Subcutaneous abdominal adipose tissue (tissue), 5 donors: Measurements from ENCODE around the gene MEIS1.
A peak's percentile ranks its signal among the peaks of the same experiment; 100 is the strongest.

Experiments
- H3K27ac ChIP-seq: one replicate; pipeline ENCODE4 v1.7.0; 2013; ENCODE audit warnings: low read depth, mild to moderate bottlenecking, inconsistent platforms, low read length, moderate library complexity
- H3K27me3 ChIP-seq, 5 donors: one replicate each; pipeline ENCODE4 v1.7.0; 2013; ENCODE audit warnings: low read length in 5 of 5, inconsistent platforms in 1 of 5; ENCODE audit not compliant: control insufficient read depth in 5 of 5, insufficient read depth in 4 of 5
- H3K36me3 ChIP-seq, 5 donors: one replicate each; pipeline ENCODE4 v1.7.0; 2013; ENCODE audit warnings: low read length in 5 of 5; ENCODE audit not compliant: control insufficient read depth in 5 of 5, insufficient read depth in 5 of 5
- H3K4me1 ChIP-seq, 5 donors: one replicate each; pipeline ENCODE4 v1.7.0; 2013; ENCODE audit warnings: low read length in 5 of 5, mild to moderate bottlenecking in 3 of 5, moderate library complexity in 1 of 5; ENCODE audit not compliant: control insufficient read depth in 5 of 5, insufficient read depth in 5 of 5
- H3K4me3 ChIP-seq, 5 donors: one replicate each; pipeline ENCODE4 v1.7.0; 2013; ENCODE audit warnings: low read length in 5 of 5, low read depth in 1 of 5
- H3K9ac ChIP-seq, 5 donors: one replicate each; pipeline ENCODE4 v1.7.0; 2013; ENCODE audit warnings: low read length in 5 of 5, mild to moderate bottlenecking in 4 of 5, moderate library complexity in 3 of 5
- H3K9me3 ChIP-seq, 5 donors: one replicate each; pipeline ENCODE4 v1.7.0; 2013; ENCODE audit warnings: low read length in 5 of 5; ENCODE audit not compliant: control insufficient read depth in 5 of 5
- donor health status: healthy.
- donor health status: healthy.
- donor health status: healthy.
- donor health status: healthy.
- donor health status: healthy.

The MEIS1 gene

GRCh38 chr2:66464930-66465637 lies 30.2 kb downstream of the MEIS1 start:
- peaks cover 0 to 9% (median 5%) of the 10 kb centered on the region in 5 donors for H3K36me3 ChIP-seq
- no peak overlapping the region for H3K4me3 ChIP-seq
- no peak overlapping the region for H3K27ac ChIP-seq

DNA sequence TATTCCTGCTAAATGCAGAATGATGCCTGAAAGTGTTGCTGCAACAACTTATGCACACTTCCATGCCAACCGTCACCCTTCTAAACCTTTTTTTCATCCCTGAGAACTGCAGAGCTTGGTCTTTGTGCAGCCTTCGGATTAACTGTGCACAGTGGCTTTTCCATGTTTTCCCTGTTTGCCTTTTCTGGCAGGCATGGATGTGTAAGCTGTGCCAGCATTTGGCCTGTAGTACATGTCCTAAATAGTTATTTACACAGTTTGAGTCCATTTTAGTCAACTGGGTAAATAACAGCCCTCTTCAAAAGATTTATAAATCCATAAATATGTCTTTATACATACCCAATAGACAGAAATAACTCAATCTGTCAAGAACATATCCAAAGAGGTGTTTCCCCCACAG lies 31.5 kb downstream of the MEIS1 start:
- H3K27ac ChIP-seq: no peak overlapping the region
- no peaks in the 10 kb centered on the region for H3K27me3 ChIP-seq
- H3K9ac ChIP-seq: no peak overlapping the region
- H3K4me1 ChIP-seq: peaks cover 4 to 27% (median 12%) of the 10 kb centered on the region in 5 donors
- H3K36me3 ChIP-seq: peaks cover 0 to 9% (median 5%) of the 10 kb centered on the region in 5 donors
- H3K9me3 ChIP-seq: no peaks in the 10 kb centered on the region
- no peak overlapping the region for H3K4me3 ChIP-seq

More at GRCh38 chr2:66464930-66465637, 30.2 kb downstream of the MEIS1 start:
- Histone ChIP-seq H3K9ac (no peak overlapping the region), H3K4me1 (peaks cover 4 to 24% (median 11%) of the 10 kb centered on the region in 5 donors), H3K27me3 (no peaks in the 10 kb centered on the region), H3K9me3 (no peaks in the 10 kb centered on the region)

DNA sequence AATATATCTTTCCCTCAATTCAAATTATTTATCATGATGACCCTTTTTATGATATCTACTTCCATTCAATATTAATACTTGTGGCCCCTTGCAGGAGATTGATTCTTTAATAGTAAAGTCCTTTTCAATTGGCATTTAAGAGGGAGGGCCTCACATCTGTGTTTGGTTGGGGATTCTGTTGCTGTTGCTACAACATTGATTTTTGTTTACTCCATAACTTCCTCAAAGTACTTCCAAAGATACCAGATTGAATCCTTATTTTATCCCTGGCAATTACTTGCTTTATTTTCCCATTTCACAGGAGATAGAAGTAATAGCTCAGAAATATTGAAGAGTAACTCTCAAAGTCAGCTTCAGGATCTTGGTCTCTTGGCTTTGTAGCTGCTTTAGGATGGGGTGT lies 32.8 kb downstream of the MEIS1 start:
- no peak overlapping the region for H3K27ac ChIP-seq

DNA sequence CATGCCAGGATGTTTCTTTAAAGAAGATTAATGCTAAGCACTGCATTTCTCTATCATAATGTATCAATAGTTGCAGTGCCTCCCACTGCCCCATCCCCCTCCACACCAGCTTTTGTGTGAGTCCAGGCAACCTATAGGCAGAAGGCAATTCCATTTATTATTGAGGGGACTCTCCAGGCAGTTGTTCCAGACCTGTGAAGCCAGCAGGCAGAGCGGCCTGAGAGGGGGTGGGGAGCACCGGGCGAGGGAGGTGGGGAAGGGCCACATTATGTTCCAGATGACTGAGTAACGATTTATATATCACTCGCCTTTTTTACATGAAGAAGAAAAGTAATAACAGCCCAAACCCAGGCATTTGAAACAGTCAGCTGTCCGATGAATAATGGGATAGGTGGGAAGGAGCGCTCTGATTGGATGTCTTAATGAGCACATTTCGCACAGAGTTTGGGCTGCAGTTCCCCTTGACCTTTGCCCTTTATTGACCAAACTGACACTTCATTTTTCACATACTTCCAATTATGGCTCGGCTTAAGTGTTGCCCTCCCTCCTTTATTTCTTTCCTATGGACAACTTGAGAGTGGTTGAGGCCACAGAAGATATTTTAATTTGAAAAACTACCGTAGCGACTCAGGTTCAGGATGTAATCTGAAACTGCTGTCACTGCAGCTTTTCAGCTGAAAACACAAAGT lies 34.4 kb downstream of the MEIS1 start:
- Histone ChIP-seq H3K36me3 (peaks cover 0 to 7% (median 3%) of the 10 kb centered on the region in 5 donors), H3K9ac (no peak overlapping the region), H3K4me3 (no peak overlapping the region), H3K27ac (peak overlapping the region; percentile 2), H3K27me3 (no peaks in the 10 kb centered on the region), H3K4me1 (peaks cover 4 to 27% (median 12%) of the 10 kb centered on the region in 5 donors), H3K9me3 (no peaks in the 10 kb centered on the region)

More for the DNA sequence above, 32.8 kb downstream of the MEIS1 start:
- peaks cover 4 to 27% (median 12%) of the 10 kb centered on the region in 5 donors for H3K4me1 ChIP-seq
- peaks cover 0 to 9% (median 5%) of the 10 kb centered on the region in 5 donors for H3K36me3 ChIP-seq
- no peaks in the 10 kb centered on the region for H3K27me3 ChIP-seq
- H3K9me3 ChIP-seq: no peaks in the 10 kb centered on the region
- H3K4me3 ChIP-seq: no peak overlapping the region
- no peak overlapping the region for H3K9ac ChIP-seq

GRCh38 chr2:66470199-66470598 lies 35.3 kb downstream of the MEIS1 start:
- no peaks in the 10 kb centered on the region for H3K27me3 ChIP-seq
- peaks cover 0 to 7% (median 3%) of the 10 kb centered on the region in 5 donors for H3K36me3 ChIP-seq
- H3K27ac ChIP-seq: no peak overlapping the region
- no peak overlapping the region for H3K4me3 ChIP-seq
- peaks cover 4 to 27% (median 12%) of the 10 kb centered on the region in 5 donors for H3K4me1 ChIP-seq
- H3K9ac ChIP-seq: no peak overlapping the region
- no peaks in the 10 kb centered on the region for H3K9me3 ChIP-seq

GRCh38 chr2:66472225-66472843 lies 37.4 kb downstream of the MEIS1 start:
- Histone ChIP-seq H3K27me3 (no peaks in the 10 kb centered on the region), H3K36me3 (peaks cover 0 to 7% (median 3%) of the 10 kb centered on the region in 5 donors), H3K9ac (no peak overlapping the region), H3K9me3 (no peaks in the 10 kb centered on the region), H3K4me3 (no peak overlapping the region), H3K27ac (no peak overlapping the region), H3K4me1 (peaks cover 6 to 20% (median 13%) of the 10 kb centered on the region in 5 donors)

DNA sequence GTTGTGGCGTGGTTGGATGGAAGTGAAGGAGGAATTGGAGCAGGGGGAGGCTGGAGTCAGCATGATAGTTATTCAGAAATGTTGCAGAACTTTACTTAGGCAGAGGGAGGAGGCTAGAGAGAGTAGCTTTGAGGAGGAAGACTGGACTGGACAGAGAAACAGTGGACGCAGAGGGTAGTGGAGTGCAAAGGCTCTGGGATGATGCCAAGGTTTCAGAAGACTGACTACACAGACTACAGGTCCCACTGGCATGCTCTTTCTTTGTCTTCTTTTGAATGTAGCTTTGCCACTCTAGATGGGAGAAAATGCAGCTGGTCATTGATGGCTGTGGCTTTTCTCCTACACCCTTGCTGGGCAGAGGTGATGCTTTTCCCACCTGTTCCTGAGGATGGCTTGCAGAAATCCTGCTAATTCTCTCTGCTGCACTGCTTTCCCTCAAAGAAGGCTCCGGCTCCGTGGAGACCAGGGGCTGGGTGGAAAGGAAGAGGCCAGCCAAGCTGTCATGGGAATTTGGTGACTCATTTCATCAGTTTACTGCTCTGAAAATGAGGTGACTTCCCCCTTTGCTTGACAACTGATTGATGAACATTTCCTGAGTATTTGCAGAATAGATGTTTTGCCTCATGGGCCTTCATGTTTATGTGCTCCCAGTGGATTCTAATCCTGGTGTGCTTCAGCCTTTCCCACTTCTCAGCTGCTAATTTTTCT lies 42.4 kb downstream of the MEIS1 start:
- Histone ChIP-seq H3K4me1 (peaks cover 0 to 9% (median 4%) of the 10 kb centered on the region in 5 donors), H3K9me3 (no peaks in the 10 kb centered on the region), H3K4me3 (no peak overlapping the region), H3K9ac (no peak overlapping the region), H3K36me3 (peaks cover 0 to 5% (median 4%) of the 10 kb centered on the region in 5 donors), H3K27me3 (no peaks in the 10 kb centered on the region), H3K27ac (no peak overlapping the region)

- H3K9me3 ChIP-seq: no peaks in the 10 kb centered on the region
- no peaks in the 10 kb centered on the region for H3K27me3 ChIP-seq
- H3K4me3 ChIP-seq: no peak overlapping the region
- H3K9ac ChIP-seq: no peak overlapping the region
- H3K27ac ChIP-seq: no peak overlapping the region
- peaks cover 0 to 9% (median 4%) of the 10 kb centered on the region in 5 donors for H3K4me1 ChIP-seq
- H3K36me3 ChIP-seq: peaks cover 0 to 11% (median 4%) of the 10 kb centered on the region in 5 donors
These were observed 43.4 kb downstream of the MEIS1 start for GRCh38 chr2:66478299-66478698.

- Histone ChIP-seq H3K27ac (no peak overlapping the region), H3K4me3 (no peak overlapping the region), H3K27me3 (no peaks in the 10 kb centered on the region), H3K36me3 (peaks cover 0 to 15% (median 4%) of the 10 kb centered on the region in 5 donors), H3K9ac (no peak overlapping the region), H3K4me1 (peaks cover 0 to 9% (median 4%) of the 10 kb centered on the region in 5 donors), H3K9me3 (no peaks in the 10 kb centered on the region)
These were observed 43.9 kb downstream of the MEIS1 start for GRCh38 chr2:66478731-66479316.
